Neural cell (in vitro differentiated cells): ENCODE results near the gene CFAP299. TPM values are rescaled to one million over a fixed set of nuclear protein-coding genes. Genes with fewer than 3 reads are reported as not detected.

Source experiments
- H2AFZ ChIP-seq: fragments of 200-600, 300-800 bp; sonication (generic), shearing (Covaris generic); 2 replicates; pipeline ENCODE4 v1.6.0; 2014; ENCODE audit warnings: low read depth, mild to moderate bottlenecking, antibody characterized with exemption, low read length, moderate library complexity
- H3F3A ChIP-seq: fragments of 200-600 bp; shearing (Covaris generic); 2 replicates; pipeline ENCODE4 v1.6.1; 2016; ENCODE audit warnings: mild to moderate bottlenecking, moderate library complexity, mixed read lengths, antibody characterized with exemption, low read length; ENCODE audit not compliant: insufficient read depth, poor library complexity, severe bottlenecking
- H3K27ac ChIP-seq: fragments of 200-600, 300-800 bp; sonication (generic), shearing (Covaris generic); 2 replicates; pipeline ENCODE4 v1.5.1; 2014; ENCODE audit warnings: mild to moderate bottlenecking, low read length, moderate library complexity
- H3K27me3 ChIP-seq: fragments of 300-800, 200-600 bp; sonication (generic), shearing (Covaris generic); 2 replicates; pipeline ENCODE4 v1.6.0; 2014; ENCODE audit warnings: mild to moderate bottlenecking, low read depth, low read length, moderate library complexity; ENCODE audit not compliant: insufficient read depth
- H3K36me3 ChIP-seq: fragments of 300-800, 200-600 bp; sonication (generic), shearing (Covaris generic); 2 replicates; pipeline ENCODE4 v1.5.1; 2014; ENCODE audit warnings: mild to moderate bottlenecking, antibody characterized with exemption, low read length, moderate library complexity; ENCODE audit not compliant: insufficient read depth
- H3K4me2 ChIP-seq: fragments of 300-800, 200-600 bp; sonication (generic), shearing (Covaris generic); 2 replicates; pipeline ENCODE4 v1.6.0; 2014; ENCODE audit warnings: mild to moderate bottlenecking, low read length
- H3K4me3 ChIP-seq: fragments of 300-800, 200-600 bp; sonication (generic), shearing (Covaris generic); 2 replicates; pipeline ENCODE4 v1.5.1; 2014; ENCODE audit warnings: mild to moderate bottlenecking, low read length, moderate library complexity
- H3K79me2 ChIP-seq: fragments of 200-600 bp; shearing (Covaris generic); replicated peaks from 2 replicates; pipeline ENCODE4 v1.6.0; 2014; ENCODE audit warnings: mild to moderate bottlenecking, low read length, moderate library complexity; ENCODE audit not compliant: insufficient read depth
- H3K9ac ChIP-seq: fragments of 300-800, 200-600 bp; sonication (generic), shearing (Covaris generic); 2 replicates; pipeline ENCODE4 v1.6.1; 2016; ENCODE audit warnings: mild to moderate bottlenecking, low read length, mixed read lengths
- H3K9me2 ChIP-seq: fragments of 200-600 bp; shearing (Covaris generic); 2 replicates; pipeline ENCODE4 v1.6.1; 2016; ENCODE audit warnings: mild to moderate bottlenecking, low read length, mixed read lengths; ENCODE audit not compliant: insufficient read depth
- H3K9me3 ChIP-seq: fragments of 200-600, 300-800 bp; sonication (generic), shearing (Covaris generic); 2 replicates; pipeline ENCODE4 v1.6.1; 2016; ENCODE audit warnings: mild to moderate bottlenecking, mixed run types, low read length, moderate library complexity, mixed read lengths
- H4K20me1 ChIP-seq: fragments of 200-600 bp; shearing (Covaris generic); 2 replicates; pipeline ENCODE4 v1.6.1; 2016; ENCODE audit warnings: mild to moderate bottlenecking, mixed run types; ENCODE audit not compliant: insufficient read depth
- EP300 ChIP-seq: fragments of 450-650 bp; conservative IDR thresholded peaks from 2 replicates; pipeline ENCODE4 v1.6.1; 2014; ENCODE audit warnings: antibody characterized with exemption, mild to moderate bottlenecking, moderate library complexity; ENCODE audit not compliant: poor library complexity, severe bottlenecking
- EZH2 ChIP-seq: fragments of 200-600, 300-800 bp; shearing (Covaris generic), sonication (generic); IDR thresholded peaks from 2 replicates; pipeline ENCODE4 v1.6.1; 2014; ENCODE audit warnings: antibody characterized with exemption, low read length, borderline replicate concordance, mild to moderate bottlenecking; ENCODE audit not compliant: insufficient read depth, poor library complexity, severe bottlenecking
- MXI1 ChIP-seq: fragments of 450-650 bp; conservative IDR thresholded peaks from 2 replicates; pipeline ENCODE4 v1.6.1; 2014; ENCODE audit warnings: antibody characterized with exemption, mild to moderate bottlenecking; ENCODE audit not compliant: poor library complexity, severe bottlenecking
- POLR2AphosphoS5 ChIP-seq: IDR thresholded peaks from 2 replicates; pipeline ENCODE4 v1.6.1; 2012
- RAD21 ChIP-seq: fragments of 450-650 bp; conservative IDR thresholded peaks from 2 replicates; pipeline ENCODE4 v1.6.1; 2014; ENCODE audit warnings: antibody characterized with exemption, mild to moderate bottlenecking, moderate library complexity
- REST ChIP-seq: IDR thresholded peaks from 2 replicates; pipeline ENCODE4 v1.6.1; 2012; ENCODE audit warnings: borderline replicate concordance
- SMC3 ChIP-seq: fragments of 450-650 bp; conservative IDR thresholded peaks from 2 replicates; pipeline ENCODE4 v1.6.1; 2014; ENCODE audit warnings: antibody characterized with exemption, mild to moderate bottlenecking, moderate library complexity; ENCODE audit not compliant: poor library complexity
- TAF1 ChIP-seq: IDR thresholded peaks from 2 replicates; pipeline ENCODE4 v1.6.1; 2012; ENCODE audit warnings: low read depth
- polyA plus RNA-seq: library from polyadenylated mRNA; depleted of rRNA; stranded (reverse); fragments of >200 nt; gene quantifications from 2 replicates; pipeline ENCODE4 v1.2.3, GENCODE V29; 2014
- TF ChIP-seq, protein P1 (sequence below): fragments of 450-650 bp; IDR thresholded peaks from 2 replicates; pipeline ENCODE4 v1.5.1; 2014; ENCODE audit warnings: antibody characterized with exemption, mild to moderate bottlenecking, moderate library complexity; ENCODE audit not compliant: poor library complexity, severe bottlenecking

The CFAP299 gene
- polyA plus RNA-seq, 1 donor from 2014 or later: not detected

DNA sequence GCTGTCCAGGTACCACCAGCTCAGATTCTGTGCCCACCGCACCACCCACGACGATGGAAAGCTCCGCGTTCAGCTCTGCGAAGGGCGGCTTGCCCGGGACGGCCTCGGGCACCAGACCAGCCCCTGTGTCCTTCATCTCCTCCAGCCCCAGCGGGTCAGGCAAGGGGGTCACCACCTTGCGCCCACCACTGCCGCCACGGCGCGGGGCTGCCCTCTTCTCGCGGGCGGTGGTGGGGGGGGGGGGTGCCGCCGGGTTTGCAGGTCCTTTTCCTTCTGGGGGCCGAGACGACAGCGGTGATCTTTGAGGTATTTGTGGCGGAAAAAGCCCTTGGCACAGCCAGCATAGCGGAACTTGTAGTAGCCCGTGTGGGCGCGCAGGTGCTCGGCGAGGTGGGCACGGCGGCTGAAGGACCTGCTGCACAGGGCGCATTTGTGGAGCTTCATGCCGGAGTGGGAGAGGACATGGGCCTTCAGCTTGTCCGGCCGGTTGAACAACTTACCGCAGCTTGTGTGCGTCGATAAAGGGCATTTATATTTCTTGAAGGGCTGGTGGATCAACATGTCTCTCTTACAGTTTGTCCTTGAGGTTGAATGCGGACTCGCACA lies 50.9 kb downstream of the CFAP299 start:
- H3K9me2 ChIP-seq: no peaks in the 10 kb centered on the region
- TF ChIP-seq, protein P1, sequence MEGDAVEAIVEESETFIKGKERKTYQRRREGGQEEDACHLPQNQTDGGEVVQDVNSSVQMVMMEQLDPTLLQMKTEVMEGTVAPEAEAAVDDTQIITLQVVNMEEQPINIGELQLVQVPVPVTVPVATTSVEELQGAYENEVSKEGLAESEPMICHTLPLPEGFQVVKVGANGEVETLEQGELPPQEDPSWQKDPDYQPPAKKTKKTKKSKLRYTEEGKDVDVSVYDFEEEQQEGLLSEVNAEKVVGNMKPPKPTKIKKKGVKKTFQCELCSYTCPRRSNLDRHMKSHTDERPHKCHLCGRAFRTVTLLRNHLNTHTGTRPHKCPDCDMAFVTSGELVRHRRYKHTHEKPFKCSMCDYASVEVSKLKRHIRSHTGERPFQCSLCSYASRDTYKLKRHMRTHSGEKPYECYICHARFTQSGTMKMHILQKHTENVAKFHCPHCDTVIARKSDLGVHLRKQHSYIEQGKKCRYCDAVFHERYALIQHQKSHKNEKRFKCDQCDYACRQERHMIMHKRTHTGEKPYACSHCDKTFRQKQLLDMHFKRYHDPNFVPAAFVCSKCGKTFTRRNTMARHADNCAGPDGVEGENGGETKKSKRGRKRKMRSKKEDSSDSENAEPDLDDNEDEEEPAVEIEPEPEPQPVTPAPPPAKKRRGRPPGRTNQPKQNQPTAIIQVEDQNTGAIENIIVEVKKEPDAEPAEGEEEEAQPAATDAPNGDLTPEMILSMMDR: no peak
- no peak for TF ChIP-seq SMC3
- no peak for TF ChIP-seq EZH2
- TF ChIP-seq MXI1: no peak
- TF ChIP-seq EP300: no peak
- no peak for TF ChIP-seq RAD21
- no peak for TF ChIP-seq TAF1
- no peak for TF ChIP-seq POLR2AphosphoS5
- TF ChIP-seq REST: no peak
- no peak overlapping the region for H3K27ac ChIP-seq
- no peak overlapping the region for H3K9ac ChIP-seq
- no peak overlapping the region for H3K4me2 ChIP-seq
- H2AFZ ChIP-seq: no peak overlapping the region
- H3K36me3 ChIP-seq: no peaks in the 10 kb centered on the region
- no peaks in the 10 kb centered on the region for H4K20me1 ChIP-seq
- no peaks in the 10 kb centered on the region for H3F3A ChIP-seq
- no peaks in the 10 kb centered on the region for H3K9me3 ChIP-seq
- H3K4me3 ChIP-seq: no peak overlapping the region
- H3K27me3 ChIP-seq: no peaks in the 10 kb centered on the region
- no peaks in the 10 kb centered on the region for H3K79me2 ChIP-seq

DNA sequence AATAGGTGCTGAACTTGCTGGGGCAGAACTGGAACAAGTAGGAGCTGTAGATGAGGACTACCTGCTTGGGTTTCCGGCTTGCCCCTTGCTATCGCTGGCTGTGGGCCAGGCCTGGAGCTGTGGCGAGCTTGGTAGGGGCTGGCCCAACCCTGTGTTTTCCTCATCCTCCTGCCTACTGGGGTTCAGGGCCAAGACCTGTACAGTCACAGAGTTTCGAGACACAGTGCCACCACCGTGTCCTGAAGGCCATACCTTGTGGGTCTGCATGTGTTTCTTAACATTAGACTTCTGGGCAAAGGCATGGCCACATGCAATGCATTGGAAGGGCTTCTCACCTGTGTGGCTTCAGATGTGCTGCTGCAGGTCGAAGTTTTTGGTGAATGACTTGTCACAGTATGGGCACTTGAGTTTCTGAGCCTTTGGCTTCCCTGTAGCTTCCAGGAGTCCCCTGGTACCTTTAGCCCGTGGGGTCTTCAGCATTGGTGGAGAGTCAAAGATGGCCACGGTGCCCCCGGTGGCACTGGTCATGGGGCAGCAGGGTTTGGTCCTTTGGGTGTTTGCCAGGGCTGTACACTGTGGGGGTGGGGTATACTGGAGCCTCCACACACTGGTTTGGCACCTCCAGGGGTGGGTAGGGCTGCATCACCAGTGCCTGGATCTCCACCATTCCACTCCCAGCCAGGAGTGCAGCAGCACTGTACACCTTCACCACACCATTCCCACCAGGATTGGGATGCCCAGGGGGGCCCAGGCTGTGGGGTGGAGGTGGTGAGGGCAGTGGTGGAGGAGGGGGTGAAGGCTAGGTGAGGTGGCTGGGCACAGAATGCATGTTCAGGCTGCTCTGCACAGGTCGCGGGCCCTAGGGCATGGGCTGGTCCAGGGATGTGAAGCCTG lies 52.1 kb downstream of the CFAP299 start:
- Histone ChIP-seq H3K4me2 (no peak overlapping the region), H3K27ac (no peak overlapping the region), H2AFZ (no peak overlapping the region), H3F3A (no peaks in the 10 kb centered on the region), H3K79me2 (no peaks in the 10 kb centered on the region), H3K9me3 (no peaks in the 10 kb centered on the region), H3K4me3 (no peak overlapping the region), H3K27me3 (no peaks in the 10 kb centered on the region), H3K9ac (no peak overlapping the region), H3K9me2 (no peaks in the 10 kb centered on the region), H4K20me1 (no peaks in the 10 kb centered on the region), H3K36me3 (no peaks in the 10 kb centered on the region)
- TF ChIP-seq REST: no peak
